Ishikawa (cell line): ENCODE measurements around the gene FASTKD1.

ENCODE experiments used
- CEBPB ChIP-seq: IDR thresholded peaks from 2 replicates; pipeline ENCODE4 v1.6.1; 2012
- CREB1 ChIP-seq: IDR thresholded peaks from 2 replicates; pipeline ENCODE4 v1.6.1; 2012; ENCODE audit warnings: low read depth
- EGR1 ChIP-seq: IDR thresholded peaks from 2 replicates; pipeline ENCODE4 v1.6.1; 2012
- EP300 ChIP-seq: IDR thresholded peaks from 2 replicates; pipeline ENCODE4 v1.6.1; 2012; ENCODE audit warnings: borderline replicate concordance
- FOXM1 ChIP-seq: IDR thresholded peaks from 2 replicates; pipeline ENCODE4 v1.6.1; 2012; ENCODE audit warnings: low read depth, borderline replicate concordance
- NFIC ChIP-seq: IDR thresholded peaks from 2 replicates; pipeline ENCODE4 v1.6.1; 2012
- RAD21 ChIP-seq: IDR thresholded peaks from 2 replicates; pipeline ENCODE4 v1.6.1; 2012; ENCODE audit warnings: low read depth
- TAF1 ChIP-seq: IDR thresholded peaks from 2 replicates; pipeline ENCODE4 v1.6.1; 2012; ENCODE audit warnings: low read depth, mild to moderate bottlenecking
- TCF12 ChIP-seq: IDR thresholded peaks from 2 replicates; pipeline ENCODE4 v1.6.1; 2012; ENCODE audit warnings: low read depth
- TEAD4 ChIP-seq: IDR thresholded peaks from 2 replicates; pipeline ENCODE4 v1.6.1; 2012
- YY1 ChIP-seq: IDR thresholded peaks from 2 replicates; pipeline ENCODE4 v1.6.1; 2012; ENCODE audit warnings: low read depth
- ZBTB7A ChIP-seq: IDR thresholded peaks from 2 replicates; pipeline ENCODE4 v1.6.1; 2012; ENCODE audit warnings: low read depth
- TF ChIP-seq, protein P1 (sequence below): IDR thresholded peaks from 2 replicates; pipeline ENCODE4 v1.6.1; 2012
- TF ChIP-seq, protein P2 (sequence below): IDR thresholded peaks from 2 replicates; pipeline ENCODE4 v1.6.1; 2012; ENCODE audit warnings: low read depth, mild to moderate bottlenecking
- TF ChIP-seq, protein P3 (sequence below): IDR thresholded peaks from 2 replicates; pipeline ENCODE4 v1.6.1; 2012

FASTKD1 gene

DNA sequence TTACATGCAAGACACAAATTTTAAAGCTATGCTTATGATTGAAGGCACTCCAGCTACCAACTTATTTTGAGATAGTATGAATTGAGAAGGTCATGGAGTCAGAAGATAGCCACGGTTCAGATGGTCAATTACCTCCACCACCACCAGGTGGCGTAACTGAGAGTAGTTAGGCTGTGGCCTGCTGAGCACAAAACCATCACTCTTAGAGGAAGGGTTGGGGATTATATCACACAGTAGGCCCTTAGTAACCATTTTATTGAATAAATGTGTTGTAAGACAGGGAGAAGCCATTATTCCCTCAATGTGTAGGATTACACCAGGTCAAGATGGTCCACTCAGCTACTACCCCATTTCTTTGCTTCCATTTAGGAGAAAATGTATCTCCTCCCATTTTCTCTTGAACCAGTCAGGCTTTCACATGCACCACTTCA, 45.4 kb downstream of the FASTKD1 start:
- TF ChIP-seq TAF1 (no peak), RAD21 (peak; percentile 64)

DNA sequence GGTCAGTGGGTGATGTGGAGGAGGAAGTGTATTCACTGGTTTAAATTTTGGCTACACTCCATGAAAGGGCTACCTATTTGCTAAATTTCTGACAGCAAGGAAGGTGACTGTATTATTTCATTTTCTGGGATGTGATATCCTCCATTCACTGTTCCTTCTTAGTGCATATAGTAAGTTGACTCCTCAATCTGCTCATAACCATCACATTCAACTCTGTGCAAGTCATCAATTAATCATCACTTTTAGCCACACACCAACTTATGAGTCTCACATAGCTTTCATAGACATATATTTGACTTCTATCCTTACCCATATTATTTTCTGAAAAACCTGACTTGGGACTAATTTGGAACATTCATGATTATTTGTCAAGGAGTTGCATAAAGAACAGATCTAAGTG, 47.2 kb downstream of the FASTKD1 start:
- TF ChIP-seq, protein P1, sequence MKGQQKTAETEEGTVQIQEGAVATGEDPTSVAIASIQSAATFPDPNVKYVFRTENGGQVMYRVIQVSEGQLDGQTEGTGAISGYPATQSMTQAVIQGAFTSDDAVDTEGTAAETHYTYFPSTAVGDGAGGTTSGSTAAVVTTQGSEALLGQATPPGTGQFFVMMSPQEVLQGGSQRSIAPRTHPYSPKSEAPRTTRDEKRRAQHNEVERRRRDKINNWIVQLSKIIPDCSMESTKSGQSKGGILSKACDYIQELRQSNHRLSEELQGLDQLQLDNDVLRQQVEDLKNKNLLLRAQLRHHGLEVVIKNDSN: no peak
- no peak for TF ChIP-seq TAF1

DNA sequence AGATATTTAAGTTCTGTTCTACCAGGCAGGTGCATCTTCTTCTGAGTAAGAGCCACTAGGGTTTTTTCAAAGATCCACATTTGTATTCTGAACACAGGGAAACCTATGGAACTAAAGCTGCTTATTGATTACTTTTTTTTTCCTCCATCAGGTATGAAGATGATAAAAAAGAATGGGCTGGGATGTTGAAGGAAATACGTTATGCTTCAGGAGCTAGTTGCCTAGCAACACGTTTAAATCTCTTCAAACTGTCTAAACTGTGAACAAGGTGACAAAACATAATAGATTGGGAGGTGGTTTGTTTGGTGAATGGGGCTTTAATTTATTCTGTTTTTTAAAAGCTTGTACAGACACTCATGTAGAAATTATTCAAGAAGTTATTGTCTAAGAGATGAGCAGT, 48.2 kb downstream of the FASTKD1 start:
- TF ChIP-seq, protein P1: no peak
- TF ChIP-seq, protein P2, sequence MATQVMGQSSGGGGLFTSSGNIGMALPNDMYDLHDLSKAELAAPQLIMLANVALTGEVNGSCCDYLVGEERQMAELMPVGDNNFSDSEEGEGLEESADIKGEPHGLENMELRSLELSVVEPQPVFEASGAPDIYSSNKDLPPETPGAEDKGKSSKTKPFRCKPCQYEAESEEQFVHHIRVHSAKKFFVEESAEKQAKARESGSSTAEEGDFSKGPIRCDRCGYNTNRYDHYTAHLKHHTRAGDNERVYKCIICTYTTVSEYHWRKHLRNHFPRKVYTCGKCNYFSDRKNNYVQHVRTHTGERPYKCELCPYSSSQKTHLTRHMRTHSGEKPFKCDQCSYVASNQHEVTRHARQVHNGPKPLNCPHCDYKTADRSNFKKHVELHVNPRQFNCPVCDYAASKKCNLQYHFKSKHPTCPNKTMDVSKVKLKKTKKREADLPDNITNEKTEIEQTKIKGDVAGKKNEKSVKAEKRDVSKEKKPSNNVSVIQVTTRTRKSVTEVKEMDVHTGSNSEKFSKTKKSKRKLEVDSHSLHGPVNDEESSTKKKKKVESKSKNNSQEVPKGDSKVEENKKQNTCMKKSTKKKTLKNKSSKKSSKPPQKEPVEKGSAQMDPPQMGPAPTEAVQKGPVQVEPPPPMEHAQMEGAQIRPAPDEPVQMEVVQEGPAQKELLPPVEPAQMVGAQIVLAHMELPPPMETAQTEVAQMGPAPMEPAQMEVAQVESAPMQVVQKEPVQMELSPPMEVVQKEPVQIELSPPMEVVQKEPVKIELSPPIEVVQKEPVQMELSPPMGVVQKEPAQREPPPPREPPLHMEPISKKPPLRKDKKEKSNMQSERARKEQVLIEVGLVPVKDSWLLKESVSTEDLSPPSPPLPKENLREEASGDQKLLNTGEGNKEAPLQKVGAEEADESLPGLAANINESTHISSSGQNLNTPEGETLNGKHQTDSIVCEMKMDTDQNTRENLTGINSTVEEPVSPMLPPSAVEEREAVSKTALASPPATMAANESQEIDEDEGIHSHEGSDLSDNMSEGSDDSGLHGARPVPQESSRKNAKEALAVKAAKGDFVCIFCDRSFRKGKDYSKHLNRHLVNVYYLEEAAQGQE: no peak
- TF ChIP-seq CEBPB (no peak), NFIC (no peak)
- TF ChIP-seq, protein P3, sequence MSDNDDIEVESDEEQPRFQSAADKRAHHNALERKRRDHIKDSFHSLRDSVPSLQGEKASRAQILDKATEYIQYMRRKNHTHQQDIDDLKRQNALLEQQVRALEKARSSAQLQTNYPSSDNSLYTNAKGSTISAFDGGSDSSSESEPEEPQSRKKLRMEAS: no peak

DNA sequence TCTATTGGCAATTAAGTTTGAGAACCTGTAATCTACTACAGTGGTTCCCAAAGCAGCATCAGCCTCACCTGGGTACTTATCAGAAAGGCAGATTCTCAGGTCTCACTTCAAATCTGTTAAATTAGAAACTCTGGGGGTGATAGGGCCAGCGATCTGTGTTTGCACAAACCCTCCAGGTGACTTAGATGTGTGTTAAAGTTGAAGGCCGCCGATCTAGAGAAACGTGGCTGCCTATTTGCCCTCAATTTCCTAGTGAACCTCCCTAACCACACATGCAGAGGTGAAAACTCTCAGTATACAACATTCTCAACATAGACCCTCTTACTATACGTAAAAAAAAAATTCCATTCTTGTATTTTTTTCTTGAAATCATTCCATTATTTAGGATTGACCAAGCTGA, 50.0 kb downstream of the FASTKD1 start:
- TF ChIP-seq FOXM1 (no peak), EP300 (no peak), NFIC (no peak), TAF1 (no peak), EGR1 (no peak), TEAD4 (no peak), ZBTB7A (no peak), TCF12 (no peak), CEBPB (no peak), RAD21 (no peak), CREB1 (no peak), YY1 (no peak)
- TF ChIP-seq, protein P2: no peak
- TF ChIP-seq, protein P3: no peak
- TF ChIP-seq, protein P1: no peak

DNA sequence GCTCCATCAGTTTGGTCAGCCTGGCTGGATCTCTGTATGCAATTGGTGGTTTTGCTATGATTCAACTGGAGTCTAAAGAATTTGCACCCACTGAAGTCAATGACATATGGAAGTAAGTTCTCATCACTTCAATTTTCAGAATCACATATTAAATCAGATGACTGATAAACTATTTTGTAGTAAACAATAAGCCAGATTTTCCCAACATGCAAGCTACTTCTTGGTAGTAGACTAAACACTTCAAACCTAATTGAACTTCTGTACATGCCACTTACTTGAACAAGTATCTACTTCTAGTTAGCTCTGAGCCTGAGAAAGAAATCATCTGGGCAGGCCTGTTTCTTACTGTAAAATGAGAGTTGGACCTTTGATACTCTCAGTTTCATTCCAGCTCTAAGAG, 52.8 kb downstream of the FASTKD1 start:
- TF ChIP-seq FOXM1 (no peak), RAD21 (no peak), EGR1 (no peak), CREB1 (no peak), TAF1 (no peak), EP300 (no peak), YY1 (no peak), CEBPB (no peak)
- TF ChIP-seq, protein P2: no peak
- TF ChIP-seq, protein P1: no peak
